Fibroblast of skin of abdomen (primary cell): ENCODE results near the gene SACM1L.
A peak's percentile ranks its signal among the peaks of the same experiment; 100 is the strongest.
"Not testable (repeated sequence)": the region's sequence is repeated elsewhere in the genome, so short reads cannot be mapped to it uniquely, and the experiment has no call there.

Experiments
- DNase-seq: peaks from one replicate; pipeline ENCODE4 v3.0.0-alpha.2; 2013

Gene SACM1L

GRCh38 chr3:45692866-45693265, 3.7 kb downstream of the SACM1L start:
- no peak for DNase-seq

GRCh38 chr3:45693941-45694521, 4.8 kb downstream of the SACM1L start:
- no peak for DNase-seq

- DNase-seq = not testable (repeated sequence)
Measured at GRCh38 chr3:45695166-45695565, 6.0 kb downstream of the SACM1L start.

GRCh38 chr3:45700570-45701073, 11.4 kb downstream of the SACM1L start:
- no peak for DNase-seq

GRCh38 chr3:45701172-45701867, 12.1 kb downstream of the SACM1L start:
- DNase-seq = no peak

- DNase-seq = no peak
Measured at GRCh38 chr3:45704301-45704943, 15.2 kb downstream of the SACM1L start.

- DNase-seq = no peak
Measured at GRCh38 chr3:45705839-45706808, 16.9 kb downstream of the SACM1L start.

- peak; percentile 46 for DNase-seq
Measured at GRCh38 chr3:45711931-45712330, 22.7 kb downstream of the SACM1L start.

GRCh38 chr3:45712434-45713110, 23.4 kb downstream of the SACM1L start:
- peak; percentile 10 for DNase-seq

- DNase-seq = no peak
Measured at GRCh38 chr3:45715945-45716344, 26.7 kb downstream of the SACM1L start.

GRCh38 chr3:45716790-45717336, 27.7 kb downstream of the SACM1L start:
- DNase-seq = no peak

GRCh38 chr3:45719655-45720487, 30.7 kb downstream of the SACM1L start:
- no peak for DNase-seq

GRCh38 chr3:45724911-45725310, 35.7 kb downstream of the SACM1L start:
- no peak for DNase-seq

GRCh38 chr3:45729614-45730013, 40.4 kb downstream of the SACM1L start:
- DNase-seq = no peak

- no peak for DNase-seq
Measured at GRCh38 chr3:45730409-45731154, 41.4 kb downstream of the SACM1L start.

GRCh38 chr3:45736707-45737106, 47.5 kb downstream of the SACM1L start:
- no peak for DNase-seq

GRCh38 chr3:45737234-45737633, 48.0 kb downstream of the SACM1L start:
- DNase-seq = no peak

GRCh38 chr3:45739991-45740390, 50.8 kb downstream of the SACM1L start:
- DNase-seq = no peak

GRCh38 chr3:45741247-45741646, 52.1 kb downstream of the SACM1L start:
- DNase-seq = no peak
